GM12878 (cell line): Measurements from ENCODE around the gene RNLS. TPM values are rescaled to one million over a fixed set of nuclear protein-coding genes. Genes with fewer than 3 reads are reported as not detected.

Source experiments
- ATAC-seq: fragments of 200-7000 bp; cut with Tn5 transposase; 3 replicates; pipeline ENCODE4 v1.9.1; 2020; ENCODE audit warnings: mild to moderate bottlenecking, moderate library complexity
- BruUV-seq: library from RNA; stranded (reverse); fragments of 400-500 nt; replicated peaks from 2 replicates; lab custom pipeline; 2021; lab: Mats Ljungman, UMichigan
- CTCF ChIA-PET: fragments of 300-600 bp; sonication (Branson Sonifier 250); formaldehyde crosslinking; extraction: SDS; loops from one replicate; lab custom pipeline; 2021; ENCODE audit warnings: inconsistent platforms; lab: Yijun Ruan, JAX
- POLR2A ChIA-PET: fragments of 350-600 bp; formaldehyde crosslinking; extraction: SDS; loops from one replicate; lab custom pipeline; 2021; ENCODE audit warnings: inconsistent platforms; lab: Charles Lee
- RAD21 ChIA-PET: fragments of 300-600 bp; sonication (Branson Sonifier 250); formaldehyde crosslinking; loops from one replicate; lab custom pipeline; 2023; ENCODE audit warnings: antibody characterized with exemption; ENCODE audit not compliant: unreplicated experiment; lab: Charles Lee
- SMC1A ChIA-PET: fragments of 300-600 bp; sonication (Branson Sonifier 250); formaldehyde crosslinking; loops from one replicate; lab custom pipeline; 2023; ENCODE audit not compliant: unreplicated experiment, uncharacterized antibody; lab: Charles Lee
- DNase-seq: peaks from one replicate; pipeline ENCODE4 v3.0.0-alpha.2; 2011; ENCODE audit warnings: low read depth, low spot score
- FAIRE-seq: peaks from 3 replicates; lab custom pipeline; 2011; peaks lifted over from hg19 to GRCh38; lab: Jason Lieb, UNC
- H2AFZ ChIP-seq: 2 replicates; pipeline ENCODE4 v1.6.0; 2011; ENCODE audit warnings: low read depth, low read length, control low read depth; ENCODE audit not compliant: control insufficient read depth
- H3K27ac ChIP-seq: 2 replicates; pipeline ENCODE4 v1.5.1; 2011; ENCODE audit warnings: control low read depth; ENCODE audit not compliant: control insufficient read depth, insufficient read depth
- H3K27me3 ChIP-seq, 2 experiments: replicated peaks in 1 of 2; 2 replicates each; pipeline versions ENCODE4 v1.6.0 to v1.6.1; 2011; ENCODE audit warnings: low read length in 1 of 2; ENCODE audit not compliant: control insufficient read depth in 2 of 2, insufficient read depth in 2 of 2
- H3K36me3 ChIP-seq, 2 experiments: 2 replicates each; pipeline ENCODE4 v1.5.1; 2011; ENCODE audit warnings: low read length in 1 of 2; ENCODE audit not compliant: control insufficient read depth in 2 of 2, insufficient read depth in 2 of 2
- H3K4me1 ChIP-seq: 2 replicates; pipeline ENCODE4 v1.6.1; 2011; ENCODE audit warnings: mild to moderate bottlenecking, low read length, moderate library complexity, mixed read lengths; ENCODE audit not compliant: control insufficient read depth, insufficient read depth
- H3K4me2 ChIP-seq: 2 replicates; pipeline ENCODE4 v1.6.0; 2011; ENCODE audit warnings: control low read depth; ENCODE audit not compliant: control insufficient read depth, insufficient read depth
- H3K4me3 ChIP-seq: fragments of 200-600 bp; sonication (generic); 2 replicates; pipeline ENCODE4 v1.5.1; 2016
- H3K79me2 ChIP-seq: 2 replicates; pipeline ENCODE4 v1.6.0; 2011; ENCODE audit warnings: low read length; ENCODE audit not compliant: control insufficient read depth, insufficient read depth
- H3K9ac ChIP-seq: 2 replicates; pipeline ENCODE4 v1.8.0; 2011; ENCODE audit warnings: low read length, control low read depth, mixed read lengths; ENCODE audit not compliant: control insufficient read depth, insufficient read depth
- H3K9me3 ChIP-seq: replicated peaks from 3 replicates; pipeline ENCODE4 v1.5.1; 2011; ENCODE audit warnings: mild to moderate bottlenecking, low read length; ENCODE audit not compliant: control insufficient read depth, insufficient read depth
- H4K20me1 ChIP-seq: 2 replicates; pipeline ENCODE4 v1.6.0; 2011; ENCODE audit not compliant: control insufficient read depth, insufficient read depth
- BCL11A ChIP-seq: IDR thresholded peaks from 2 replicates; pipeline ENCODE4 v1.6.1; 2011; ENCODE audit warnings: low read depth, low read length
- CHD1 ChIP-seq: IDR thresholded peaks from 2 replicates; pipeline ENCODE4 v1.6.1; 2012; ENCODE audit warnings: low read depth, low read length, improper control_type of control experiment
- CREM ChIP-seq: IDR thresholded peaks from 2 replicates; pipeline ENCODE4 v1.6.1; 2014; ENCODE audit warnings: antibody characterized with exemption, low read depth
- EP300 ChIP-seq, 2 experiments: fragments of 150-350 bp in 1 of 2; IDR thresholded peaks; 2 replicates each; pipeline ENCODE4 v1.6.1; 2011 to 2012; ENCODE audit warnings: low read depth in 2 of 2, low read length in 2 of 2, borderline replicate concordance in 1 of 2, improper control_type of control experiment in 1 of 2, inconsistent platforms in 1 of 2; ENCODE audit not compliant: control insufficient read depth in 1 of 2
- FOS ChIP-seq: IDR thresholded peaks from 3 replicates; pipeline ENCODE4 v1.6.1; 2011; ENCODE audit warnings: borderline replicate concordance; ENCODE audit not compliant: insufficient read length; ENCODE audit errors: extremely low read depth
- HCFC1 ChIP-seq: fragments of 150-350 bp; IDR thresholded peaks from 2 replicates; pipeline ENCODE4 v1.6.1; 2014; ENCODE audit warnings: low read length
- IRF4 ChIP-seq: IDR thresholded peaks from 2 replicates; pipeline ENCODE4 v1.6.1; 2011; ENCODE audit warnings: low read depth, low read length
- JUNB ChIP-seq: IDR thresholded peaks from 2 replicates; pipeline ENCODE4 v1.6.1; 2016; ENCODE audit warnings: antibody characterized with exemption, mild to moderate bottlenecking
- JUND ChIP-seq: IDR thresholded peaks from 2 replicates; pipeline ENCODE4 v1.6.1; 2012; ENCODE audit warnings: low read depth, mild to moderate bottlenecking, low read length, improper control_type of control experiment, moderate library complexity
- MTA3 ChIP-seq: IDR thresholded peaks from 2 replicates; pipeline ENCODE4 v1.6.1; 2012; ENCODE audit warnings: low read length, inconsistent platforms, borderline replicate concordance
- MXI1 ChIP-seq: fragments of 150-350 bp; IDR thresholded peaks from 2 replicates; pipeline ENCODE4 v1.6.1; 2011; ENCODE audit warnings: low read depth, mild to moderate bottlenecking, inconsistent platforms, low read length, improper control_type of control experiment
- NFIC ChIP-seq: IDR thresholded peaks from 2 replicates; pipeline ENCODE4 v1.6.1; 2012; ENCODE audit warnings: low read depth, mild to moderate bottlenecking, inconsistent platforms, low read length, moderate library complexity
- RUNX3 ChIP-seq: IDR thresholded peaks from 2 replicates; pipeline ENCODE4 v1.6.1; 2012; ENCODE audit warnings: low read length, inconsistent platforms
- SPI1 ChIP-seq: IDR thresholded peaks from 2 replicates; pipeline ENCODE4 v1.6.1; 2011; ENCODE audit warnings: low read depth, mild to moderate bottlenecking, low read length, moderate library complexity, borderline replicate concordance; ENCODE audit not compliant: insufficient read depth
- SRF ChIP-seq, 2 experiments: IDR thresholded peaks; 2 replicates each; pipeline ENCODE4 v1.6.1; 2011; ENCODE audit warnings: low read depth in 2 of 2, low read length in 2 of 2, mild to moderate bottlenecking in 1 of 2, moderate library complexity in 1 of 2
- ZSCAN29 ChIP-seq: fragments of 450-650 bp; IDR thresholded peaks from 2 replicates; pipeline ENCODE4 v1.6.1; 2017; ENCODE audit warnings: mild to moderate bottlenecking, moderate library complexity
- WGBS: methylation state at CpG from one replicate; pipeline ENCODE4 v1.1.6; 2016; ENCODE audit warnings: low lambda C conversion rate; ENCODE audit not compliant: insufficient replicate concordance, insufficient coverage; ENCODE audit errors: missing lambda C conversion rate; 5-methylcytosine and 5-hydroxymethylcytosine counted together
- in situ Hi-C: fragments of 300-500 bp; cut with MboI; formaldehyde crosslinking; loops from 9 replicates; pipeline ENCODE4 v1.14.3; 2018; ENCODE audit warnings: mixed read lengths
- intact Hi-C: fragments of 100-400 bp; cut with micrococcal nuclease; formaldehyde crosslinking; loops from one replicate; pipeline ENCODE4 v1.14.2; 2022; ENCODE audit not compliant: unreplicated experiment
- polyA plus RNA-seq, 11 experiments: library from polyadenylated mRNA; depleted of rRNA in 4 of 11; unstranded in 6 of 11; stranded (reverse) in 5 of 11; fragments of >200 nt; fragmentation: Nextera tagmentation in 4 of 11; fragmentation: Illumina TruSeq in 1 of 11; extraction: Ambion mirVana in 4 of 11; extraction: Trizol in 1 of 11; gene quantifications; 1 replicate in 1 of 11; 2 replicates in 10 of 11; pipeline versions ENCODE4 v1.2.1 to v1.2.3, GENCODE V29; 2011 to 2016; ENCODE audit warnings: inconsistent platforms in 2 of 11, missing spikeins in 2 of 11, low read depth in 1 of 11
- total RNA-seq, 4 experiments: library from RNA; depleted of rRNA in 3 of 4; stranded (reverse); fragments of >200 nt in 3 of 4; fragmentation: Illumina TruSeq in 1 of 4; extraction: Trizol in 1 of 4; gene quantifications; 2 replicates each; pipeline versions ENCODE4 v1.2.1 to v1.2.3, GENCODE V29; 2013 to 2021
- TF ChIP-seq, protein P1 (sequence below): IDR thresholded peaks from 2 replicates; pipeline ENCODE4 v1.6.1; 2012; ENCODE audit warnings: low read length, inconsistent platforms

RNLS gene
- total and polyA plus RNA-seq, 10 of the 15 experiments (the other 5 are each of a cell fraction or from before 2014, with no cell fraction given), result 3.4 to 6.7 (median 4.6) TPM

GRCh38 chr10:88544140-88544870 lies 38.8 kb downstream of the RNLS start:
- CTCF ChIA-PET, result no interaction called here
- BruUV-seq, result no TSS peak
- no peak for TF ChIP-seq MTA3
- TF ChIP-seq CHD1, result no peak
- no peak for TF ChIP-seq FOS
- peak; percentile 36; the same call in 1 of the 2 replicates for TF ChIP-seq BCL11A
- TF ChIP-seq MXI1, result no peak
- peak; percentile 54; the same call in 1 of the 2 replicates for TF ChIP-seq NFIC
- TF ChIP-seq, protein P1, sequence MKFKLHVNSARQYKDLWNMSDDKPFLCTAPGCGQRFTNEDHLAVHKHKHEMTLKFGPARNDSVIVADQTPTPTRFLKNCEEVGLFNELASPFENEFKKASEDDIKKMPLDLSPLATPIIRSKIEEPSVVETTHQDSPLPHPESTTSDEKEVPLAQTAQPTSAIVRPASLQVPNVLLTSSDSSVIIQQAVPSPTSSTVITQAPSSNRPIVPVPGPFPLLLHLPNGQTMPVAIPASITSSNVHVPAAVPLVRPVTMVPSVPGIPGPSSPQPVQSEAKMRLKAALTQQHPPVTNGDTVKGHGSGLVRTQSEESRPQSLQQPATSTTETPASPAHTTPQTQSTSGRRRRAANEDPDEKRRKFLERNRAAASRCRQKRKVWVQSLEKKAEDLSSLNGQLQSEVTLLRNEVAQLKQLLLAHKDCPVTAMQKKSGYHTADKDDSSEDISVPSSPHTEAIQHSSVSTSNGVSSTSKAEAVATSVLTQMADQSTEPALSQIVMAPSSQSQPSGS, result peak; percentile 45; the same call in 1 of the 2 replicates
- TF ChIP-seq HCFC1, result no peak
- peak; percentile 74 for TF ChIP-seq RUNX3
- peak in 1 of 2 experiments; percentile 26; a peak in 1 of 4 replicates for TF ChIP-seq EP300 (IDR thresholded peaks at IDR 0.05; ENCODE audit: borderline replicate concordance in 1 of 2, control insufficient read depth in 1 of 2, low read depth in 2 of 2, low read length in 2 of 2)
- peak; percentile 80 for TF ChIP-seq SPI1
- TF ChIP-seq IRF4, result peak; percentile 59; the same call in 1 of the 2 replicates
- TF ChIP-seq JUNB, result peak; percentile 77
- 0 out of 2 replicates have a peak, but pooled peaks have one; percentile 8 for TF ChIP-seq CREM
- no peak for TF ChIP-seq JUND
- no peak for TF ChIP-seq ZSCAN29
- TF ChIP-seq SRF (IDR thresholded peaks at IDR 0.05; ENCODE audit: low read depth in 2 of 2, low read length in 2 of 2), result no peak
- peaks cover 7% of the 10 kb centered on the region for H3K4me1 ChIP-seq
- no peaks in the 10 kb centered on the region for H4K20me1 ChIP-seq
- FAIRE-seq (no peak), DNase-seq (no peak), ATAC-seq (peak; percentile 66)
- H3K4me3 ChIP-seq, result no peak overlapping the region
- SMC1A ChIA-PET, result no interaction called here
- in situ Hi-C loops, result no loop called here
- H3K4me2 ChIP-seq, result no peak overlapping the region
- H3K79me2 ChIP-seq, result no peaks in the 10 kb centered on the region
- H3K9me3 ChIP-seq, result no peaks in the 10 kb centered on the region
- 3% methylated on average over 2 of the region's 2 CpGs for WGBS
- intact Hi-C loops, result no loop called here
- RAD21 ChIA-PET, result interaction anchor here (1.0 kb wide), 1 partner anchor 686 kb away, joined by 3 read pairs; no protein-coding TSS in a partner anchor
- H3K36me3 ChIP-seq, result no peaks in the 10 kb centered on the region
- H3K27me3 ChIP-seq, result no peaks in the 10 kb centered on the region
- H3K9ac ChIP-seq, result no peak overlapping the region
- POLR2A ChIA-PET, result no interaction called here
- H3K27ac ChIP-seq, result no peak overlapping the region
- H2AFZ ChIP-seq, result no peak overlapping the region
